GM19455 (cell line): ENCODE measurements around the gene PATJ.

ENCODE experiments used
- ATAC-seq: cut with Tn5 transposase; IDR thresholded peaks from one replicate; pipeline ENCODE4 v1.9.1; 2021; ENCODE audit not compliant: unreplicated experiment

The PATJ gene

GRCh38 chr1:61979729-61980128, 237.4 kb downstream of the PATJ start:
- no peak for ATAC-seq

- ATAC-seq: no peak
Observed at GRCh38 chr1:61980561-61980960, 238.3 kb downstream of the PATJ start.

GRCh38 chr1:61981870-61982660, 239.8 kb downstream of the PATJ start:
- no peak for ATAC-seq

GRCh38 chr1:61983236-61983635, 241.0 kb downstream of the PATJ start:
- ATAC-seq: no peak

GRCh38 chr1:61992257-61992656, 250.0 kb downstream of the PATJ start:
- ATAC-seq: no peak

GRCh38 chr1:61993331-61993961, 251.2 kb downstream of the PATJ start:
- ATAC-seq: no peak

- ATAC-seq: no peak
Observed at GRCh38 chr1:61995641-61996040, 253.4 kb downstream of the PATJ start.

- ATAC-seq: no peak
Observed at GRCh38 chr1:61997123-61997522, 254.8 kb downstream of the PATJ start.

- no peak for ATAC-seq
Observed at GRCh38 chr1:62003777-62004176, 261.5 kb downstream of the PATJ start.

GRCh38 chr1:62006690-62007089, 264.4 kb downstream of the PATJ start:
- no peak for ATAC-seq

GRCh38 chr1:62011006-62011405, 268.7 kb downstream of the PATJ start:
- ATAC-seq: no peak

GRCh38 chr1:62012095-62012494, 269.8 kb downstream of the PATJ start:
- ATAC-seq: no peak

- ATAC-seq: no peak
Observed at GRCh38 chr1:62012836-62013235, 270.6 kb downstream of the PATJ start.

GRCh38 chr1:62013264-62013663, 271.0 kb downstream of the PATJ start:
- no peak for ATAC-seq

- ATAC-seq: no peak
Observed at GRCh38 chr1:62022382-62022983, 280.2 kb downstream of the PATJ start.

GRCh38 chr1:62024690-62025089, 282.4 kb downstream of the PATJ start:
- ATAC-seq: no peak

GRCh38 chr1:62025154-62025553, 282.9 kb downstream of the PATJ start:
- no peak for ATAC-seq

- ATAC-seq: no peak
Observed at GRCh38 chr1:62025892-62026291, 283.6 kb downstream of the PATJ start.

GRCh38 chr1:62029704-62030103, 287.4 kb downstream of the PATJ start:
- no peak for ATAC-seq

- ATAC-seq: no peak
Observed at GRCh38 chr1:62034790-62035189, 292.5 kb downstream of the PATJ start.

GRCh38 chr1:62037274-62037673, 295.0 kb downstream of the PATJ start:
- no peak for ATAC-seq

- ATAC-seq: no peak
Observed at GRCh38 chr1:62038594-62039284, 296.5 kb downstream of the PATJ start.
